GM12872 (cell line): ENCODE measurements around the gene ACOX3.

Experiments used
- CTCF ChIP-seq: IDR thresholded peaks from 3 replicates; pipeline ENCODE4 v1.5.1; 2011; ENCODE audit warnings: low read depth, mild to moderate bottlenecking, low read length, moderate library complexity; ENCODE audit not compliant: insufficient read depth

The ACOX3 gene

GRCh38 chr4:8338351-8338961 lies 102.1 kb downstream of the ACOX3 start:
- no peak for TF ChIP-seq CTCF

- no peak for TF ChIP-seq CTCF
These were observed 104.0 kb downstream of the ACOX3 start for GRCh38 chr4:8336412-8337075.

- no peak for TF ChIP-seq CTCF
These were observed 104.7 kb downstream of the ACOX3 start for GRCh38 chr4:8335848-8336247.

GRCh38 chr4:8334786-8335460 lies 105.6 kb downstream of the ACOX3 start:
- no peak for TF ChIP-seq CTCF

GRCh38 chr4:8333726-8334460 lies 106.6 kb downstream of the ACOX3 start:
- TF ChIP-seq CTCF: no peak

GRCh38 chr4:8332891-8333331 lies 107.6 kb downstream of the ACOX3 start:
- TF ChIP-seq CTCF: no peak
